ENCODE results near the gene USP35.

- TF ChIP-seq REST (IDR thresholded peaks at IDR 0.05; ENCODE audit: insufficient read depth in 1 of 2, low read depth in 2 of 2, low read length in 1 of 2): no peak
- no peak for TF ChIP-seq CTCF (IDR thresholded peaks at IDR 0.05)
These were observed 11.3 kb downstream of the USP35 start for GRCh38 chr11:78200061-78200460.

Measured in Panc1 (cell line).